ENCODE measurements around the gene SNN.

DNA sequence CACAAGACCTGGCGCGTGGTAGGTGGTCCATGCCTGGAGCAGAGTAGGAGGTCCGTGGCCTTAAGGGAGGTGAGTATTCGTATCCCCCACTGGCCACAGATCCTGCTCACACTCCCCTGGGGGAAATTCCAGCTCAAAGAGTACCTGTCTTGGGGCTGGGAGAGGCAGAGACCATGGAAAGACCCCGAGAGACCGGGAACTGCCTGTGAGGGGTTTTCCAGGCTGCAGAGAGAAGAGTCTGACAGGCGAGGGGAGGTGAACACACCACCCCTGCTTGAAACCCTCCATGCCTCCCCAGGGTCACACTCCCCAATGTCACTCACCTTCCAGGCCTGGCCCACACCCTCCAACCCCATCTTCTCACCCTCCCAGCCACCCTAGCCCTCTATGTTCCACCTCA lies 12.6 kb upstream of the SNN start:
- TF ChIP-seq, protein P1, sequence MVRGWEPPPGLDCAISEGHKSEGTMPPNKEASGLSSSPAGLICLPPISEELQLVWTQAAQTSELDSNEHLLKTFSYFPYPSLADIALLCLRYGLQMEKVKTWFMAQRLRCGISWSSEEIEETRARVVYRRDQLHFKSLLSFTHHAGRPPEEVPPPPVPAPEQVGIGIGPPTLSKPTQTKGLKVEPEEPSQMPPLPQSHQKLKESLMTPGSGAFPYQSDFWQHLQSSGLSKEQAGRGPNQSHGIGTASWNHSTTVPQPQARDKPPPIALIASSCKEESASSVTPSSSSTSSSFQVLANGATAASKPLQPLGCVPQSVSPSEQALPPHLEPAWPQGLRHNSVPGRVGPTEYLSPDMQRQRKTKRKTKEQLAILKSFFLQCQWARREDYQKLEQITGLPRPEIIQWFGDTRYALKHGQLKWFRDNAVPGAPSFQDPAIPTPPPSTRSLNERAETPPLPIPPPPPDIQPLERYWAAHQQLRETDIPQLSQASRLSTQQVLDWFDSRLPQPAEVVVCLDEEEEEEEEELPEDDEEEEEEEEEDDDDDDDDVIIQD (CRISPR knock-in tag; IDR thresholded peaks at IDR 0.05) = no peak
- TF ChIP-seq, protein P2, sequence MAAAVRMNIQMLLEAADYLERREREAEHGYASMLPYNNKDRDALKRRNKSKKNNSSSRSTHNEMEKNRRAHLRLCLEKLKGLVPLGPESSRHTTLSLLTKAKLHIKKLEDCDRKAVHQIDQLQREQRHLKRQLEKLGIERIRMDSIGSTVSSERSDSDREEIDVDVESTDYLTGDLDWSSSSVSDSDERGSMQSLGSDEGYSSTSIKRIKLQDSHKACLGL (CRISPR knock-in tag; IDR thresholded peaks at IDR 0.05; ENCODE audit: borderline replicate concordance, poor library complexity, severe bottlenecking) = no peak
- TF ChIP-seq RBM17 (IDR thresholded peaks at IDR 0.05; ENCODE audit: borderline replicate concordance, low read depth, low read length) (no peak), EP300 (IDR thresholded peaks at IDR 0.05; ENCODE audit: low read length) (no peak), ELF4 (CRISPR knock-in tag; IDR thresholded peaks at IDR 0.05) (no peak), POLR2A (conservative IDR thresholded peaks at IDR 0.05) (no peak), ZC3H4 (CRISPR knock-in tag; IDR thresholded peaks at IDR 0.05; ENCODE audit: borderline replicate concordance) (no peak), TRIM28 (IDR thresholded peaks at IDR 0.05) (no peak), MAFG (tag; conservative IDR thresholded peaks at IDR 0.05) (no peak), ZNF584 (CRISPR knock-in tag; IDR thresholded peaks at IDR 0.05; ENCODE audit: low read depth) (no peak), CREB1 (IDR thresholded peaks at IDR 0.05) (no peak), CREB1 (CRISPR knock-in tag; IDR thresholded peaks at IDR 0.05) (no peak)

Data from K562 (cell line).